Stimulated activated naive CD8-positive, alpha-beta T cell treated with anti-CD3 and anti-CD28 coated beads, Interleukin-15, Interleukin-2, amounts not matched to agents 100 ng/mL and 50 ng/mL, for 24 hours (primary cell): ENCODE measurements around the gene LCE2C.
"Not testable (repeated sequence)": the region's sequence is repeated elsewhere in the genome, so short reads cannot be mapped to it uniquely, and the experiment has no call there.

ENCODE experiments used
- H3K27ac Mint-ChIP-seq: one replicate; pipeline ENCODE4 v1.8.0; 2021; ENCODE audit warnings: mild to moderate bottlenecking, mixed read lengths
- H3K27me3 Mint-ChIP-seq: one replicate; pipeline ENCODE4 v1.8.0; 2021; ENCODE audit warnings: mixed read lengths
- H3K36me3 Mint-ChIP-seq: one replicate; pipeline ENCODE4 v1.8.0; 2021; ENCODE audit warnings: low read depth, mixed read lengths
- H3K4me1 Mint-ChIP-seq: one replicate; pipeline ENCODE4 v1.8.0; 2021; ENCODE audit warnings: low read depth, mixed read lengths
- H3K4me3 Mint-ChIP-seq: one replicate; pipeline ENCODE4 v1.8.0; 2021; ENCODE audit warnings: mild to moderate bottlenecking, mixed read lengths
- H3K9me3 Mint-ChIP-seq: one replicate; pipeline ENCODE4 v1.8.0; 2021; ENCODE audit warnings: mixed read lengths

The LCE2C gene, protein sequence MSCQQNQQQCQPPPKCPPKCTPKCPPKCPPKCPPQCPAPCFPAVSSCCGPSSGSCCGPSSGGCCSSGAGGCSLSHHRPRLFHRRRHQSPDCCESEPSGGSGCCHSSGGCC

DNA sequence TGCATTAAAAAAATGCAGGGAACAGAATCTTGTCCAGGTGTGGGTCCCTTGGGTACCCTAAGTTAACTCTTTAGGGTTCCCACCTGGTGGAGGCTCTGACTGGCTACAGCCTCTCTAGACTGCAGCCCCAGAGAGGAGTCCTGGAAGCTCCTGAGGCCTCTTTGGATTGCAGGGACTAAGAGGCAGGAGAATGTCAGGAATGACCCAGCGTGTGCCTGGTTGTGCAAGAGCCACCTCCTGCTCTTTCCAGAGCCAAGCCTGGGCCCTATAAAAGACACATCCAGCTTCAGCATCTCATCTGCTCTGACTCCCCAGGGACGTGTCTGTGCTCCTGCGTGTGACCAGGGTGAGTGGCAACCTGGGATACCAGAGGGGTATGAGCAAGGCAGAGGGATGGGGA, at the start of gene LCE2C:
TSS of gene LCE2C (plus strand) at position 297 of the 400 bp plus-strand sequence. CDS start 737 bp downstream, outside the sequence.
- H3K27ac Mint-ChIP-seq, H3K36me3 Mint-ChIP-seq, H3K4me1 Mint-ChIP-seq, H3K9me3 Mint-ChIP-seq, H3K4me3 Mint-ChIP-seq: not testable (repeated sequence)
- H3K27me3 Mint-ChIP-seq = peaks cover 26% of the 10 kb centered on the region

- Mint-ChIP-seq H3K36me3 (no peaks in the 10 kb centered on the region), H3K4me3 (no peak overlapping the region), H3K4me1 (no peaks in the 10 kb centered on the region), H3K27me3 (peaks cover 29% of the 10 kb centered on the region), H3K27ac (no peak overlapping the region), H3K9me3 (no peaks in the 10 kb centered on the region)
These were observed 48.3 kb upstream of the LCE2C start for GRCh38 chr1:152626744-152627143.

- peaks cover 4% of the 10 kb centered on the region for H3K9me3 Mint-ChIP-seq
- H3K27me3 Mint-ChIP-seq = peaks cover 35% of the 10 kb centered on the region
- no peak overlapping the region for H3K4me3 Mint-ChIP-seq
- no peaks in the 10 kb centered on the region for H3K36me3 Mint-ChIP-seq
- no peak overlapping the region for H3K27ac Mint-ChIP-seq
- no peaks in the 10 kb centered on the region for H3K4me1 Mint-ChIP-seq
These were observed 44.5 kb upstream of the LCE2C start for GRCh38 chr1:152630596-152630995.

- Mint-ChIP-seq H3K27ac (no peak overlapping the region), H3K36me3 (no peaks in the 10 kb centered on the region), H3K9me3 (peaks cover 6% of the 10 kb centered on the region), H3K4me1 (no peaks in the 10 kb centered on the region), H3K4me3 (no peak overlapping the region), H3K27me3 (peaks cover 8% of the 10 kb centered on the region)
These were observed 34.7 kb upstream of the LCE2C start for GRCh38 chr1:152640351-152640750.

GRCh38 chr1:152643945-152644344, 31.1 kb upstream of the LCE2C start:
- Mint-ChIP-seq H3K27ac (no peak overlapping the region), H3K9me3 (peaks cover 6% of the 10 kb centered on the region), H3K4me1 (no peaks in the 10 kb centered on the region), H3K27me3 (peaks cover 16% of the 10 kb centered on the region), H3K36me3 (no peaks in the 10 kb centered on the region), H3K4me3 (no peak overlapping the region)

GRCh38 chr1:152645146-152645545, 29.9 kb upstream of the LCE2C start:
- peaks cover 16% of the 10 kb centered on the region for H3K27me3 Mint-ChIP-seq
- no peaks in the 10 kb centered on the region for H3K4me1 Mint-ChIP-seq
- no peaks in the 10 kb centered on the region for H3K36me3 Mint-ChIP-seq
- H3K9me3 Mint-ChIP-seq = no peaks in the 10 kb centered on the region
- no peak overlapping the region for H3K4me3 Mint-ChIP-seq
- H3K27ac Mint-ChIP-seq = no peak overlapping the region

DNA sequence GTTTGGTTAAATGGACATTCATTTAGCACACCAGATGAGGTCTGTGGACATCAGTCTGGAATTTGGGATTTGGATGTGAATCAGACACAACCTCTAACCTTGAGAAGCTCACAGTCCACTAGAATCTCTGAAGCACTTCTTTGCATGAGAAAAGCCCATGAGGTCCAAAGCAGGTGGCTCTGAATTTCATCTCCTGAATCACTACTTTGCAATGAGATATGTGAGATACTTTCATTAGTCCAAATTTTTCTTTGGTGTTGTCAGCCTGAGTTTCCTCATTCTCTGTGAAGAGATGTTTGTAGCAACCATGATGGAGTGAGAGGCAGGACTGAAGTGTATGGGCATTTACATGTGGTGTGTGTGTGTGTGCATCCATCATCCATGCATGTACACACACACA, 28.4 kb upstream of the LCE2C start:
- Mint-ChIP-seq H3K4me3 (no peak overlapping the region), H3K4me1 (no peaks in the 10 kb centered on the region), H3K27ac (no peak overlapping the region), H3K36me3 (no peaks in the 10 kb centered on the region), H3K9me3 (no peaks in the 10 kb centered on the region), H3K27me3 (peaks cover 16% of the 10 kb centered on the region)

GRCh38 chr1:152654110-152654509, 21.0 kb upstream of the LCE2C start:
- H3K4me1 Mint-ChIP-seq = no peaks in the 10 kb centered on the region
- no peak overlapping the region for H3K27ac Mint-ChIP-seq
- no peak overlapping the region for H3K4me3 Mint-ChIP-seq

GRCh38 chr1:152656459-152656858, 18.6 kb upstream of the LCE2C start:
- no peaks in the 10 kb centered on the region for H3K36me3 Mint-ChIP-seq
- no peaks in the 10 kb centered on the region for H3K4me1 Mint-ChIP-seq
- no peaks in the 10 kb centered on the region for H3K9me3 Mint-ChIP-seq
- H3K4me3 Mint-ChIP-seq = no peak overlapping the region
- no peak overlapping the region for H3K27ac Mint-ChIP-seq
- H3K27me3 Mint-ChIP-seq = peaks cover 3% of the 10 kb centered on the region

More at GRCh38 chr1:152654110-152654509, 21.0 kb upstream of the LCE2C start:
- no peaks in the 10 kb centered on the region for H3K36me3 Mint-ChIP-seq
- no peaks in the 10 kb centered on the region for H3K9me3 Mint-ChIP-seq
- peaks cover 3% of the 10 kb centered on the region for H3K27me3 Mint-ChIP-seq

GRCh38 chr1:152657677-152658076, 17.4 kb upstream of the LCE2C start:
- Mint-ChIP-seq H3K27me3 (peaks cover 3% of the 10 kb centered on the region), H3K4me1 (no peaks in the 10 kb centered on the region), H3K27ac (no peak overlapping the region), H3K36me3 (no peaks in the 10 kb centered on the region), H3K9me3 (no peaks in the 10 kb centered on the region), H3K4me3 (no peak overlapping the region)

- Mint-ChIP-seq H3K9me3 (no peaks in the 10 kb centered on the region), H3K4me1 (no peaks in the 10 kb centered on the region), H3K4me3 (no peak overlapping the region), H3K27me3 (peaks cover 3% of the 10 kb centered on the region), H3K36me3 (no peaks in the 10 kb centered on the region), H3K27ac (no peak overlapping the region)
These were observed 16.4 kb upstream of the LCE2C start for GRCh38 chr1:152658649-152659048.

GRCh38 chr1:152663098-152663497, 12.0 kb upstream of the LCE2C start, which contains the start of gene LCE2D:
Gene LCE2D, plus strand, starts transcription at chr1:152663380. Its CDS starts 726 bp downstream, at chr1:152664106.
- Mint-ChIP-seq H3K27me3 (peaks cover 15% of the 10 kb centered on the region), H3K4me1 (no peaks in the 10 kb centered on the region), H3K36me3 (no peaks in the 10 kb centered on the region), H3K27ac (no peak within 1 kb of the TSS), H3K9me3 (no peaks in the 10 kb centered on the region), H3K4me3 (no peak within 1 kb of the TSS)

DNA sequence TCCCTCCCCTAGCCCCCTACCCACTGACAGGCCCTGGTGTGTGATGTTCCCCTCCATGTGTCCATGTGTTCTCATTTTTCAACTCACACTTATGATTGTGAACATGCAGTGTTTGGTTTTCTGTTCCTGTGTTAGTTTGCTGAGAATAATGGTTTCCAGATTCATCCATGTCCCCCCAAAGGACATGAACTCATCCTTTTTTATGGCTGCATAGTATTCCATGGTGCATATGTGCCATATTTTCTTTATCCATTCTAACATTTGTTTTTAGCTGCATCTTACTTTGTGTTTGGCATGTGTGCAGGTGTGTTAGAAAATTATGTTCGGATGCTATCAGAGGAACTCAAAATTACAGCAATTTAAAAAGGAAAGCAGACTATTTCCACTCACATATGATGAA, 8.9 kb upstream of the LCE2C start:
- not testable (repeated sequence) for H3K27ac Mint-ChIP-seq, H3K36me3 Mint-ChIP-seq, H3K9me3 Mint-ChIP-seq, H3K4me3 Mint-ChIP-seq, H3K4me1 Mint-ChIP-seq
- peaks cover 19% of the 10 kb centered on the region for H3K27me3 Mint-ChIP-seq

DNA sequence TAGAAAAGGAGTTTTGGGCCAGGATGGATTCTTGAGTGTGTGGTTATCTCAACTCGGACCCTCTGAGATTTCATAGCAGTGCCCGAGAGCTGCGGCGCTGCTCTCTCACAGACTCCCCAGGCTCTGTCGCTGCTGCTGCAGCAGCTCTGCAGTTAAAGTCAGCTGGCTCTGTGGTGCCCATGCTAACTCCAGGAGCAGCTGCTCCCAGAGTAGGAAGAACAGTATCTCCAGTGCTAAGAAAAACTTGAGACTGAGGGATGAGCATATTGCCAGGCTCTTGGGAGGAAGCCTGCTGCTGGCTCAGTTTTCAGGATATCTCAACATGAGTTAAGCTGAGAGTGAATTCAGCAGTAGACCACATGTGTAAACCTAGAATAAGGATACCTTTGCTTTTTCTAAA, 7.4 kb upstream of the LCE2C start:
- no peak overlapping the region for H3K4me3 Mint-ChIP-seq
- no peaks in the 10 kb centered on the region for H3K9me3 Mint-ChIP-seq
- no peak overlapping the region for H3K27ac Mint-ChIP-seq
- H3K36me3 Mint-ChIP-seq = no peaks in the 10 kb centered on the region
- no peaks in the 10 kb centered on the region for H3K4me1 Mint-ChIP-seq
- H3K27me3 Mint-ChIP-seq = peaks cover 21% of the 10 kb centered on the region

- H3K27ac Mint-ChIP-seq = no peak overlapping the region
- H3K36me3 Mint-ChIP-seq = no peaks in the 10 kb centered on the region
- H3K9me3 Mint-ChIP-seq = no peaks in the 10 kb centered on the region
- no peak overlapping the region for H3K4me3 Mint-ChIP-seq
- H3K27me3 Mint-ChIP-seq = peaks cover 24% of the 10 kb centered on the region
- no peaks in the 10 kb centered on the region for H3K4me1 Mint-ChIP-seq
These were observed 2.1 kb upstream of the LCE2C start for GRCh38 chr1:152673016-152673415.

DNA sequence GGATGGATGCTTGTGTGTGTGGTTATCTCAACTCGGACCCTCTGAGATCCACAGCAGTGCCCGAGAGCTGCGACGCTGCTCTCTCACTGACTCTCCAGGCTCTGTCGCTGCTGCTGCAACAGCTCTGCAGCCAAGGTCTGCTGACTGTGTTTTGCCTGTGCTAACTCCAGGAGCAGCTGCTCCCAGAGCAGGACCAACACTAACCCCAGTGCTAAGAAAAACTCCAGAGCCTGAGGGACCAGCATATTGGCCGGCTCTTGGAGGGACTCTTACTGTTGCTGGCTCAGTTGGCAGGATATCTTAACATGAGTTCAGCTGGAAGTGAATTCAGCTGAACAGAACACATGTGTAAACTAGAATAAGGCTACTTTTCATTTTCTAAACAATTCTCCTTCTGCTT, 4.4 kb downstream of the LCE2C start:
- Mint-ChIP-seq H3K9me3 (no peaks in the 10 kb centered on the region), H3K27ac (no peak overlapping the region), H3K4me1 (no peaks in the 10 kb centered on the region), H3K36me3 (no peaks in the 10 kb centered on the region), H3K4me3 (no peak overlapping the region), H3K27me3 (peaks cover 24% of the 10 kb centered on the region)
